Thyroid gland (tissue), 4 donors: ENCODE measurements around the gene SLCO2A1.

Experiments
- CTCF ChIP-seq, 6 experiments: fragments of 200-600 bp in 3 of 6; fragments of 450-650 bp in 3 of 6; sonication (generic) in 3 of 6; IDR thresholded peaks; one replicate each; pipeline ENCODE4 v1.5.1; 2016 to 2019; ENCODE audit warnings: antibody characterized with exemption in 6 of 6, mild to moderate bottlenecking in 2 of 6, inconsistent platforms in 1 of 6, moderate library complexity in 1 of 6
- POLR2A ChIP-seq, 2 donors: fragments of 450-650 bp; IDR thresholded peaks; one replicate each; pipeline ENCODE4 v1.6.1; 2017; ENCODE audit warnings: antibody characterized with exemption in 2 of 2, mild to moderate bottlenecking in 2 of 2, moderate library complexity in 1 of 2

- no peak for TF ChIP-seq CTCF (IDR thresholded peaks at IDR 0.05)
- TF ChIP-seq POLR2A (IDR thresholded peaks at IDR 0.05) = no peak
Measured at GRCh38 chr3:134040066-134040465, 10.3 kb upstream of the SLCO2A1 start.
